BLaER1 treated with 17β-estradiol and CSF1 and Interleukin-3, amounts not matched to agents 10 nM and 100 nM (cell line): ENCODE data around the gene ZSWIM9.

ENCODE experiments used
- H3K27ac ChIP-seq, 11 experiments: shearing (Covaris generic); formaldehyde crosslinking; 2 replicates each; pipeline ENCODE4 v1.8.1; 2022
- H3K27me3 ChIP-seq, 11 experiments: shearing (Covaris generic); formaldehyde crosslinking; 2 replicates each; pipeline ENCODE4 v1.8.1; 2022
- H3K36me3 ChIP-seq, 11 experiments: shearing (Covaris generic); formaldehyde crosslinking; 2 replicates each; pipeline ENCODE4 v1.8.1; 2022
- H3K4me1 ChIP-seq, 10 experiments: shearing (Covaris generic); formaldehyde crosslinking; 2 replicates each; pipeline ENCODE4 v1.8.1; 2022
- H3K4me2 ChIP-seq, 11 experiments: shearing (Covaris generic); formaldehyde crosslinking; 2 replicates each; pipeline ENCODE4 v1.8.1; 2022
- H3K4me3 ChIP-seq, 10 experiments: shearing (Covaris generic); formaldehyde crosslinking; 2 replicates each; pipeline ENCODE4 v1.8.1; 2022
- H3K9ac ChIP-seq, 11 experiments: shearing (Covaris generic); formaldehyde crosslinking; 2 replicates each; pipeline ENCODE4 v1.8.1; 2022
- H3K9me3 ChIP-seq, 11 experiments: shearing (Covaris generic); formaldehyde crosslinking; replicated peaks in 1 of 11; 2 replicates each; pipeline ENCODE4 v1.8.1; 2022
- H4K20me1 ChIP-seq, 11 experiments: shearing (Covaris generic); formaldehyde crosslinking; 2 replicates each; pipeline ENCODE4 v1.8.1; 2022
- Cebpa-rat ChIP-seq, 11 experiments: shearing (Covaris generic); IDR thresholded peaks; 2 replicates each; pipeline ENCODE4 v1.8.1; 2022

ZSWIM9 gene

GRCh38 chr19:48246101-48246500, 75.6 kb downstream of the ZSWIM9 start:
- Histone ChIP-seq H3K4me2 (peak overlapping the region in 7 of 11 experiments; percentile 16 to 99 (median 59); a peak in 9 of 22 replicates), H3K9ac (no peak overlapping the region), H3K4me3 (0 out of 20 replicates have a peak overlapping the region, but pooled peaks of 1 of the 10 experiments have one; percentile 21), H3K9me3 (peaks cover 0 to 10% (median 0%) of the 10 kb centered on the region in 11 experiments; a peak in 1 of 22 replicates), H3K36me3 (peaks cover 39 to 65% (median 52%) of the 10 kb centered on the region in 11 experiments), H4K20me1 (peaks cover 0 to 12% (median 0%) of the 10 kb centered on the region in 11 experiments; a peak in 6 of 22 replicates), H3K4me1 (peaks cover 39 to 60% (median 50%) of the 10 kb centered on the region in 10 experiments), H3K27me3 (no peaks in the 10 kb centered on the region), H3K27ac (no peak overlapping the region)
- no peak for TF ChIP-seq Cebpa-rat (IDR thresholded peaks at IDR 0.05)

GRCh38 chr19:48247212-48247611, 76.7 kb downstream of the ZSWIM9 start:
- no peak for TF ChIP-seq Cebpa-rat (IDR thresholded peaks at IDR 0.05)
- peak overlapping the region in 7 of 11 experiments; percentile 19 to 99 (median 59); a peak in 12 of 22 replicates for H3K4me2 ChIP-seq
- peaks cover 47 to 66% (median 57%) of the 10 kb centered on the region in 10 experiments for H3K4me1 ChIP-seq
- H3K27me3 ChIP-seq, result no peaks in the 10 kb centered on the region
- H3K9me3 ChIP-seq, result peaks cover 0 to 10% (median 0%) of the 10 kb centered on the region in 11 experiments; a peak in 1 of 22 replicates
- H3K36me3 ChIP-seq, result peaks cover 32 to 58% (median 41%) of the 10 kb centered on the region in 11 experiments
- H3K4me3 ChIP-seq, result peak overlapping the region in 2 of 10 experiments; percentile 21 to 24; a peak in 3 of 20 replicates
- H4K20me1 ChIP-seq, result peaks cover 0 to 9% (median 0%) of the 10 kb centered on the region in 11 experiments; a peak in 2 of 22 replicates
- no peak overlapping the region for H3K9ac ChIP-seq
- H3K27ac ChIP-seq, result no peak overlapping the region; a peak in 1 of 22 replicates
